ENCODE data around the gene FOXP1.
A peak's percentile ranks its signal among the peaks of the same experiment; 100 is the strongest.

Gene FOXP1

DNA sequence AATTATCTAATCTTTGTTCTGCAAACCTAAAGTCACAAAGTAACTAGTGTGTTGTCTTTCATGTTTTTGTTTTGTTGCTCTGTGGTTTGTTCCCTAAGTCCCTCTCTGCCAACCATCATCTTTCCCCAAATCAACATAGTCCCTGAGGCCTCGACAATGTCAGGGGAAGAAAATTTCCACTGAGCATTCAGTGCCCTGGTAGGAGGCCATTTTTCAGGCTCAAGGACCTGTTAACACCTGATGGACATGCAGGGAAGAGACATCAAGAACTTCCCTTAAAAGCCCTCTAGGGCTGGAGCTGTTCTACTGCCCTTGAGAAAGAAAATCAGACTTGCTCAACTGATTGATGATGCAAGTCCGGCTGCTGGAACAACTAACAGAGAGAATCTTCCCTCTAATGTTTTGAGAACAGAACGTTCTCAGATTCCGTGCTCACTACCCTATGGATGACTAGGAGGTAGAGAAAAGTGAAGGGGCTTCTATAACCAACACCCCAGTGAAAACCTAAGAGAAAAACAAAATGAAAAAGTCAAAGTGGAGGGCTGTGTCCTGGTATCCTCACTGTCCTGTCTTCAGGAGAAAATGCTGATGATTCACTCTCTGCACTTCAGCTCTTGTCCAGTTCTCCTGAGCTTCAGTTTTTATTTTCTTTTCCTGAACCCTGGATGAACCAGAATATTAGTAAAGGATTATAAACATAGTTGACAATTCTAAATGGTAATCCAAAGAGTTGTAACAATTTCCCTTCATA, 373.1 kb downstream of the FOXP1 start:
- Histone ChIP-seq H3K27ac (ENCODE audit: low read depth, low read length) (no peak overlapping the region), H3K36me3 (ENCODE audit: control insufficient read depth in 1 of 2, insufficient read depth in 2 of 2, low read length in 2 of 2) (no peaks in the 10 kb centered on the region), H3K9ac (ENCODE audit: low read depth in 1 of 2, low read length in 2 of 2) (no peak overlapping the region)

GRCh38 chr3:71208211-71209095, 375.1 kb downstream of the FOXP1 start:
- no peaks in the 10 kb centered on the region for H3K27me3 ChIP-seq (ENCODE audit: control insufficient read depth in 1 of 2, insufficient read depth in 2 of 2, low read length in 2 of 2)
- H3K27ac ChIP-seq (ENCODE audit: low read depth, low read length): peak overlapping the region; percentile 39
- no peaks in the 10 kb centered on the region for H3K9me3 ChIP-seq (ENCODE audit: control insufficient read depth in 1 of 2, low read length in 2 of 2)
- H3K4me1 ChIP-seq (ENCODE audit: control insufficient read depth in 1 of 2, insufficient read depth in 2 of 2, low read length in 2 of 2): peaks cover 18 to 28% of the 10 kb centered on the region in 2 donors
- H3K36me3 ChIP-seq (ENCODE audit: control insufficient read depth in 1 of 2, insufficient read depth in 2 of 2, low read length in 2 of 2): no peaks in the 10 kb centered on the region
- no peak overlapping the region for H3K9ac ChIP-seq (ENCODE audit: low read depth in 1 of 2, low read length in 2 of 2)
- H3K4me3 ChIP-seq (ENCODE audit: low read depth in 1 of 2, low read length in 2 of 2): no peak overlapping the region

More for the DNA sequence above, 373.1 kb downstream of the FOXP1 start:
- no peaks in the 10 kb centered on the region for H3K27me3 ChIP-seq (ENCODE audit: control insufficient read depth in 1 of 2, insufficient read depth in 2 of 2, low read length in 2 of 2)
- H3K4me3 ChIP-seq (ENCODE audit: low read depth in 1 of 2, low read length in 2 of 2): no peak overlapping the region
- no peaks in the 10 kb centered on the region for H3K9me3 ChIP-seq (ENCODE audit: control insufficient read depth in 1 of 2, low read length in 2 of 2)
- H3K4me1 ChIP-seq (ENCODE audit: control insufficient read depth in 1 of 2, insufficient read depth in 2 of 2, low read length in 2 of 2): peaks cover 18 to 28% of the 10 kb centered on the region in 2 donors

DNA sequence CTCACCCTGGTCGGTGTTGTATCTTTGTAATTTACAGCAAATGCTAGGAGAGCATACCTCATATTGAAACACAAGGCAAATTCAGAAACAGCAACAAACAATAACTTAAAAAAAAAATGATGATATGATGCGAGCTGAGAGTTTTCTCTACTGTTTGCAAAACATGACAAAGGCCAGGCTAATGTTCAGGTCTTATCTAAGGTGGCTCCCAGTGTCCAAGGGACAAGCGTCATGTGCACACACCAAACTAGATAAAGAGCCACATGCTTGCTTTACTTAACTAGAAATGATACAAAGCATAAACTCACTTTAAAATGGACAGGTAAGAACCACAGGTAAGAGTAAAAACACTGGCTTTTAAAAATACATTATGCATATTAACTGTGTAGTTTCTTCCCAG, 375.9 kb downstream of the FOXP1 start:
- Histone ChIP-seq H3K36me3 (ENCODE audit: control insufficient read depth in 1 of 2, insufficient read depth in 2 of 2, low read length in 2 of 2) (no peaks in the 10 kb centered on the region), H3K27me3 (ENCODE audit: control insufficient read depth in 1 of 2, insufficient read depth in 2 of 2, low read length in 2 of 2) (no peaks in the 10 kb centered on the region), H3K4me1 (ENCODE audit: control insufficient read depth in 1 of 2, insufficient read depth in 2 of 2, low read length in 2 of 2) (peaks cover 18 to 36% of the 10 kb centered on the region in 2 donors), H3K4me3 (ENCODE audit: low read depth in 1 of 2, low read length in 2 of 2) (no peak overlapping the region), H3K9ac (ENCODE audit: low read depth in 1 of 2, low read length in 2 of 2) (no peak overlapping the region), H3K9me3 (ENCODE audit: control insufficient read depth in 1 of 2, low read length in 2 of 2) (no peaks in the 10 kb centered on the region), H3K27ac (ENCODE audit: low read depth, low read length) (no peak overlapping the region)

DNA sequence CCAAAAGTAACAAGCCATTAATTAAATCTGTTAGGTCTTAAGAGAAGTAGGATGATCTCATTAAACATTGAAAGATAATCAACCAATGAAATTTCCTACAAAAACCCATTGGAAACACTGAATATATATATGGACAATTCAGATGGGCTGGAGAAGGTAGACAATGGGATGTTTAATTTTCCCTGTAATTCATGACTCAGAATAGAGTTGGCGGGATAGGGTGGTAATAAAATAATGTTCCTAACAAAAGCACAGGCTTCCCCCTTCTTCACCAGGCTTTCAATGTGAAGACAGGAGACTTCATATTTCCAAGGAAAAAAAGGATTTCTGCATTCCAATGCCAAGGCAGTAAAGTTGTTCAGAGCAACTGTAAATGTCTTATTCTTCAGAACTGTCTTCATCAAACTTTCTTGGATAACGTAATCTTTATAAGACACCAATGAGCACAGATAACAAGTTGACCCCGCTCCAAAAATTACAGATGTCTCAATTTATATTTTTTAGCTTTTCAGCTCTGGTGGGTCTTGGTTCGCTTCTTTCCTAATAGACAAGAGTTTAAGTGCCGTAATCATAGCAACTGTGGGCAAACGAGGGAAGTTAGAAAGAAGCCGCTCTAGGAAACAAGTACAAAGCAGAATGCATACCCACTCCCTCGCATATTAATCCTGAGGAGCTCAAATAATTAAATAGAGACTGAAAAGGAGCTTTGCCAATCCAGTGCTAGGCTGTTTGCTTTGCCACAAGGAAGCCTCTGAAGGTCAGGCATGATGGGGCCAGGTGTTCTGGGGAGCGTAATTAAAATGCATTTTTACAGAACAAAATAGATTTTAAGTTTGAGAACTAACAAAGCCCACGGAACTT, 377.0 kb downstream of the FOXP1 start:
- peaks cover 18 to 41% of the 10 kb centered on the region in 2 donors for H3K4me1 ChIP-seq (ENCODE audit: control insufficient read depth in 1 of 2, insufficient read depth in 2 of 2, low read length in 2 of 2)
- no peaks in the 10 kb centered on the region for H3K9me3 ChIP-seq (ENCODE audit: control insufficient read depth in 1 of 2, low read length in 2 of 2)
- H3K4me3 ChIP-seq (ENCODE audit: low read depth in 1 of 2, low read length in 2 of 2): no peak overlapping the region
- no peak overlapping the region for H3K9ac ChIP-seq (ENCODE audit: low read depth in 1 of 2, low read length in 2 of 2)
- no peak overlapping the region for H3K27ac ChIP-seq (ENCODE audit: low read depth, low read length)
- no peaks in the 10 kb centered on the region for H3K27me3 ChIP-seq (ENCODE audit: control insufficient read depth in 1 of 2, insufficient read depth in 2 of 2, low read length in 2 of 2)
- H3K36me3 ChIP-seq (ENCODE audit: control insufficient read depth in 1 of 2, insufficient read depth in 2 of 2, low read length in 2 of 2): no peaks in the 10 kb centered on the region

- Histone ChIP-seq H3K27ac (ENCODE audit: low read depth, low read length) (no peak overlapping the region), H3K9me3 (ENCODE audit: control insufficient read depth in 1 of 2, low read length in 2 of 2) (no peaks in the 10 kb centered on the region), H3K27me3 (ENCODE audit: control insufficient read depth in 1 of 2, insufficient read depth in 2 of 2, low read length in 2 of 2) (no peaks in the 10 kb centered on the region), H3K9ac (ENCODE audit: low read depth in 1 of 2, low read length in 2 of 2) (no peak overlapping the region), H3K36me3 (ENCODE audit: control insufficient read depth in 1 of 2, insufficient read depth in 2 of 2, low read length in 2 of 2) (no peaks in the 10 kb centered on the region), H3K4me1 (ENCODE audit: control insufficient read depth in 1 of 2, insufficient read depth in 2 of 2, low read length in 2 of 2) (peaks cover 16 to 30% of the 10 kb centered on the region in 2 donors), H3K4me3 (ENCODE audit: low read depth in 1 of 2, low read length in 2 of 2) (no peak overlapping the region)
Observed at GRCh38 chr3:71203727-71204488, 379.6 kb downstream of the FOXP1 start.

GRCh38 chr3:71202848-71203533, 380.5 kb downstream of the FOXP1 start:
- Histone ChIP-seq H3K4me3 (ENCODE audit: low read depth in 1 of 2, low read length in 2 of 2) (no peak overlapping the region), H3K36me3 (ENCODE audit: control insufficient read depth in 1 of 2, insufficient read depth in 2 of 2, low read length in 2 of 2) (no peaks in the 10 kb centered on the region), H3K27me3 (ENCODE audit: control insufficient read depth in 1 of 2, insufficient read depth in 2 of 2, low read length in 2 of 2) (no peaks in the 10 kb centered on the region), H3K4me1 (ENCODE audit: control insufficient read depth in 1 of 2, insufficient read depth in 2 of 2, low read length in 2 of 2) (peaks cover 6 to 20% of the 10 kb centered on the region in 2 donors), H3K27ac (ENCODE audit: low read depth, low read length) (no peak overlapping the region), H3K9ac (ENCODE audit: low read depth in 1 of 2, low read length in 2 of 2) (no peak overlapping the region), H3K9me3 (ENCODE audit: control insufficient read depth in 1 of 2, low read length in 2 of 2) (no peaks in the 10 kb centered on the region)

DNA sequence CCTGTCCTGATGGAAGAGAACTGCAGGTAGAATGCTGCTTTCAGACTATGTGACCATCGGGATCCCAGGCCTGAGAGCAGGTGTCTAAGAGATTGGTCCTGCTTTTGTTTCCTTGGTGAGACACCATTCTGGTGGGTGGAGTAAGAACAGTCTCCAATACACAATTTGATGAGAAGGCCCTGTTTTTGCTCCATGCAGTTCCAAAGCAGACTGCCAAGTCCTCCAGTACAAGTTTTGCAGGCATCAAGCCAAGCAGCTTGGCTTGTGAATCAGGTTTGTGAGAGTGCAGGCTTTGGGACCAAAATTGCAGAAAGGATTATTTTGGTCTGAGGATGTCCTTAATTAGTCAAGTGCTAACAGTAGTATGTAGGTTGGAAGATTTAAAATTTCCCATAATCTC, 381.6 kb downstream of the FOXP1 start:
- no peak overlapping the region for H3K4me3 ChIP-seq (ENCODE audit: low read depth in 1 of 2, low read length in 2 of 2)
- H3K27me3 ChIP-seq (ENCODE audit: control insufficient read depth in 1 of 2, insufficient read depth in 2 of 2, low read length in 2 of 2): no peaks in the 10 kb centered on the region
- H3K4me1 ChIP-seq (ENCODE audit: control insufficient read depth in 1 of 2, insufficient read depth in 2 of 2, low read length in 2 of 2): peaks cover 0 to 13% of the 10 kb centered on the region in 2 donors
- H3K27ac ChIP-seq (ENCODE audit: low read depth, low read length): no peak overlapping the region
- no peaks in the 10 kb centered on the region for H3K9me3 ChIP-seq (ENCODE audit: control insufficient read depth in 1 of 2, low read length in 2 of 2)
- peaks cover 0 to 4% of the 10 kb centered on the region in 2 donors for H3K36me3 ChIP-seq (ENCODE audit: control insufficient read depth in 1 of 2, insufficient read depth in 2 of 2, low read length in 2 of 2)
- H3K9ac ChIP-seq (ENCODE audit: low read depth in 1 of 2, low read length in 2 of 2): no peak overlapping the region

DNA sequence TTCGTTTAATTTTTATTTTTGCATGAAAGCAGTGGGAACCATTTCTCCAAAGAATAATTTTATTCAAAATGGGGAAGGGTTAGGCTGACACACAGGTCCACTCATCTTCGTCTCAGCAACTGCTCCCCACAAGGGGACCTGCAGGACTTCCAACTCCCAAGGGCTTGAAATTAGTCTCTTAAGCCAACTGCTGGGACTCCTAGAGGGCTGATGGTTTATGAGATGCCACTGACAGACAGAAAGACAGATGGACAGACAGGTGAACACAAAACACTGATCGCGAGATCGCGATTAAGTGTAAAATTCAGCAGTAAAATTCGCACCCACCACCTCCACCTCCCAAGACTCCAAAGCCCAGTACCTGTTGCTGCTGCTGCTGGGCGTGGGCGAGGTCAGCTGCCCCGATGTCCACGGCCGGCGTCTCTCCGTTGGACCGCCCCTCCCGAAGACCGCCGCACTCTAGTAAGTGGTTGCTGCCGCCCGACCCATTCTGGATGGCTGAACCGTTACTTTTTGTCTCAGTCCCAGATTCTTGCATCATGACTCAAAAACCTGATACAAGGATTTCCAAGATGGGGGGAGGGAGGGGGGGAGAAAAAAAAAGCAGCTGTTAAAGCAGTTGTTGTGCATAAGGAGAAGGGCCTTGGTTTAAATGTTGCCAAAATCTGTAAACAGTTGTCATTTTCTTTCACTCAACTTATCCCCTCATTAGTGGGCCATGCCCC, 385.5 kb downstream of the FOXP1 start:
- Histone ChIP-seq H3K9ac (ENCODE audit: low read depth in 1 of 2, low read length in 2 of 2) (no peak overlapping the region), H3K27ac (ENCODE audit: low read depth, low read length) (no peak overlapping the region), H3K4me1 (ENCODE audit: control insufficient read depth in 1 of 2, insufficient read depth in 2 of 2, low read length in 2 of 2) (peaks cover 0 to 9% of the 10 kb centered on the region in 2 donors), H3K27me3 (ENCODE audit: control insufficient read depth in 1 of 2, insufficient read depth in 2 of 2, low read length in 2 of 2) (no peaks in the 10 kb centered on the region), H3K4me3 (ENCODE audit: low read depth in 1 of 2, low read length in 2 of 2) (no peak overlapping the region), H3K36me3 (ENCODE audit: control insufficient read depth in 1 of 2, insufficient read depth in 2 of 2, low read length in 2 of 2) (peaks cover 4 to 8% of the 10 kb centered on the region in 2 donors), H3K9me3 (ENCODE audit: control insufficient read depth in 1 of 2, low read length in 2 of 2) (no peaks in the 10 kb centered on the region)

Measured in duodenal mucosa (tissue), 2 donors.